Endothelial cell (in vitro differentiated cells): Measurements from ENCODE around the gene MAPK7. TPM values are rescaled to one million over a fixed set of nuclear protein-coding genes. Genes with fewer than 3 reads are reported as not detected.

ENCODE experiments used
- DNase-seq: peaks from one replicate; pipeline ENCODE4 v3.0.0; 2021; ENCODE audit warnings: low spot score
- H3K27ac Mint-ChIP-seq: one replicate; pipeline ENCODE4 v1.8.0; 2021; ENCODE audit warnings: mixed read lengths, inconsistent platforms; ENCODE audit not compliant: unreplicated experiment
- H3K27me3 Mint-ChIP-seq: one replicate; pipeline ENCODE4 v1.8.0; 2021; ENCODE audit warnings: mild to moderate bottlenecking, moderate library complexity, mixed read lengths, inconsistent platforms; ENCODE audit not compliant: unreplicated experiment
- H3K36me3 Mint-ChIP-seq: one replicate; pipeline ENCODE4 v1.8.0; 2021; ENCODE audit warnings: mild to moderate bottlenecking, low read depth, mixed read lengths, inconsistent platforms; ENCODE audit not compliant: unreplicated experiment
- H3K4me1 Mint-ChIP-seq: one replicate; pipeline ENCODE4 v1.8.0; 2021; ENCODE audit warnings: mild to moderate bottlenecking, mixed read lengths, inconsistent platforms; ENCODE audit not compliant: unreplicated experiment
- H3K4me3 Mint-ChIP-seq: one replicate; pipeline ENCODE4 v1.8.0; 2021; ENCODE audit warnings: mild to moderate bottlenecking, mixed read lengths, inconsistent platforms; ENCODE audit not compliant: unreplicated experiment
- H3K9me3 Mint-ChIP-seq: one replicate; pipeline ENCODE4 v1.8.0; 2021; ENCODE audit warnings: mixed read lengths, inconsistent platforms; ENCODE audit not compliant: unreplicated experiment
- CTCF ChIP-seq: fragments of 200-600 bp; sonication (generic); IDR thresholded peaks from one replicate; pipeline ENCODE4 v1.5.0; 2021; ENCODE audit warnings: antibody characterized with exemption; ENCODE audit not compliant: unreplicated experiment
- total RNA-seq: library from RNA; stranded (reverse); fragmentation: NEBNext Ultra II Directional; extraction: Animal tissue kit (Norgen Biotek cat#: 25700); gene quantifications from one replicate; pipeline ENCODE4 v1.2.1, GENCODE V29; 2021; ENCODE audit not compliant: unreplicated experiment

Gene MAPK7
- total RNA-seq, 1 donor from 2014 or later: 48.5 TPM

- Mint-ChIP-seq H3K9me3 (no peaks in the 10 kb centered on the region), H3K27ac (no peak overlapping the region), H3K36me3 (peaks cover 5% of the 10 kb centered on the region), H3K4me1 (peaks cover 17% of the 10 kb centered on the region), H3K4me3 (no peak overlapping the region), H3K27me3 (peaks cover 3% of the 10 kb centered on the region)
- TF ChIP-seq CTCF: no peak
- no peak for DNase-seq
Observed at GRCh38 chr17:19374136-19374535, 4.2 kb upstream of the MAPK7 start.

GRCh38 chr17:19375732-19376131, 2.6 kb upstream of the MAPK7 start:
- H3K4me3 Mint-ChIP-seq: peak overlapping the region; percentile 69
- TF ChIP-seq CTCF: no peak
- peaks cover 9% of the 10 kb centered on the region for H3K27me3 Mint-ChIP-seq
- peaks cover 12% of the 10 kb centered on the region for H3K36me3 Mint-ChIP-seq
- peaks cover 19% of the 10 kb centered on the region for H3K4me1 Mint-ChIP-seq
- no peak for DNase-seq
- no peaks in the 10 kb centered on the region for H3K9me3 Mint-ChIP-seq
- H3K27ac Mint-ChIP-seq: no peak overlapping the region

- Mint-ChIP-seq H3K9me3 (no peaks in the 10 kb centered on the region), H3K4me1 (peaks cover 19% of the 10 kb centered on the region), H3K4me3 (peak overlapping the region; percentile 99), H3K27ac (peak overlapping the region; percentile 98), H3K36me3 (peaks cover 13% of the 10 kb centered on the region), H3K27me3 (peaks cover 7% of the 10 kb centered on the region)
- no peak for DNase-seq
- TF ChIP-seq CTCF: no peak
Observed at GRCh38 chr17:19376811-19377210, 1.5 kb upstream of the MAPK7 start.

GRCh38 chr17:19377602-19378415, 489 bp upstream of the MAPK7 start:
- peak overlapping the region; percentile 98 for H3K27ac Mint-ChIP-seq
- H3K4me1 Mint-ChIP-seq: peaks cover 14% of the 10 kb centered on the region
- peak; percentile 98 for DNase-seq
- H3K9me3 Mint-ChIP-seq: no peaks in the 10 kb centered on the region
- no peak for TF ChIP-seq CTCF
- peak overlapping the region; percentile 99 for H3K4me3 Mint-ChIP-seq
- peaks cover 13% of the 10 kb centered on the region for H3K36me3 Mint-ChIP-seq
- H3K27me3 Mint-ChIP-seq: peaks cover 7% of the 10 kb centered on the region

- H3K27ac Mint-ChIP-seq: peak overlapping the region; percentile 9
- peaks cover 7% of the 10 kb centered on the region for H3K27me3 Mint-ChIP-seq
- no peak for TF ChIP-seq CTCF
- peak overlapping the region; percentile 95 for H3K4me3 Mint-ChIP-seq
- DNase-seq: no peak
- peaks cover 14% of the 10 kb centered on the region for H3K4me1 Mint-ChIP-seq
- H3K9me3 Mint-ChIP-seq: no peaks in the 10 kb centered on the region
- H3K36me3 Mint-ChIP-seq: peaks cover 20% of the 10 kb centered on the region
Observed at GRCh38 chr17:19379361-19380065, 1.2 kb downstream of the MAPK7 start.
